Sigmoid colon (tissue), 7 donors: Measurements from ENCODE around the gene SLC25A5. TPM values are rescaled to one million over a fixed set of nuclear protein-coding genes. Genes with fewer than 3 reads are reported as not detected.
"Not testable (repeated sequence)": the region's sequence is repeated elsewhere in the genome, so short reads cannot be mapped to it uniquely, and the experiment has no call there.

Experiments used
- DNase-seq: peaks from one replicate; pipeline ENCODE4 v3.0.0-alpha.2; 2019
- H3K27ac ChIP-seq, 4 donors: fragments of 200-600 bp; sonication (generic); one replicate each; pipeline ENCODE4 v1.5.1; 2016 to 2019; ENCODE audit warnings: mild to moderate bottlenecking in 1 of 4
- H3K27me3 ChIP-seq, 3 donors: fragments of 200-600 bp; sonication (generic); one replicate each; pipeline ENCODE4 v1.5.1; 2019; ENCODE audit warnings: mild to moderate bottlenecking in 1 of 3
- H3K36me3 ChIP-seq, 4 donors: fragments of 200-600 bp; sonication (generic); one replicate each; pipeline ENCODE4 v1.5.1; 2016 to 2019
- H3K4me1 ChIP-seq, 4 donors: fragments of 200-600 bp; sonication (generic); one replicate each; pipeline ENCODE4 v1.5.1; 2017 to 2019
- H3K4me3 ChIP-seq, 4 donors: fragments of 200-600 bp; sonication (generic); one replicate each; pipeline ENCODE4 v1.5.1; 2017 to 2019; ENCODE audit warnings: mild to moderate bottlenecking in 2 of 4, moderate library complexity in 1 of 4
- H3K9me3 ChIP-seq, 4 donors: fragments of 200-600 bp in 3 of 4; sonication (generic) in 3 of 4; one replicate each; pipeline versions ENCODE4 v1.5.1 to v1.6.1; 2013 to 2019
- EP300 ChIP-seq, 4 donors: sonication (generic); formaldehyde crosslinking; IDR thresholded peaks; one replicate each; pipeline ENCODE4 v1.6.1; 2017; ENCODE audit warnings: antibody characterized with exemption in 4 of 4
- POLR2A ChIP-seq, 2 donors: fragments of 450-650 bp; IDR thresholded peaks; one replicate each; pipeline ENCODE4 v1.6.1; 2016; ENCODE audit warnings: antibody characterized with exemption in 2 of 2, mild to moderate bottlenecking in 2 of 2, moderate library complexity in 2 of 2
- POLR2AphosphoS5 ChIP-seq, 4 donors: sonication (generic); formaldehyde crosslinking; IDR thresholded peaks; one replicate each; pipeline ENCODE4 v1.6.1; 2017; ENCODE audit warnings: antibody characterized with exemption in 4 of 4
- WGBS, 2 donors: extraction: QIAGEN DNeasy Blood & Tissue Kit; methylation state at CpG; one replicate each; pipeline ENCODE4 v1.1.7; 2013; 5-methylcytosine and 5-hydroxymethylcytosine counted together
- intact Hi-C: fragments of 100-400 bp; cut with DNase I; formaldehyde crosslinking; loops from one replicate; pipeline ENCODE4 v1.15.1; 2023
- polyA plus RNA-seq, 3 donors: library from polyadenylated mRNA; stranded (reverse); fragments of 200-250 nt; gene quantifications; one replicate each; pipeline ENCODE4 v1.2.3, GENCODE V29; 2013
- total RNA-seq, 4 donors: library from RNA; depleted of rRNA; stranded (reverse); fragments of >200 nt; gene quantifications; one replicate each; pipeline ENCODE4 v1.1.0, GENCODE V29; 2016
- TF ChIP-seq, protein P1 (sequence below), 4 experiments: fragments of 450-650 bp in 3 of 4; fragments of 200-600 bp in 1 of 4; IDR thresholded peaks; one replicate each; pipeline ENCODE4 v1.5.1; 2016 to 2019; ENCODE audit warnings: antibody characterized with exemption in 4 of 4, mild to moderate bottlenecking in 3 of 4, moderate library complexity in 2 of 4
- donor health status: healthy with polysubstance abuse.
- donor health status: Bipolar disorder and iron deficiency.
- donor health status: healthy.

SLC25A5 gene
- total and polyA plus RNA-seq, 7 donors, result 269 to 2,420 (median 356) TPM

GRCh38 chrX:119502727-119503483, 34.7 kb downstream of the SLC25A5 start:
- H3K27ac ChIP-seq, result peak overlapping the region in 2 of 4 donors; percentile 23 to 31
- WGBS, 2 donors, result 11 to 42% methylated on average over 11 of the region's 11 CpGs
- DNase-seq, result peak; percentile 24

DNA sequence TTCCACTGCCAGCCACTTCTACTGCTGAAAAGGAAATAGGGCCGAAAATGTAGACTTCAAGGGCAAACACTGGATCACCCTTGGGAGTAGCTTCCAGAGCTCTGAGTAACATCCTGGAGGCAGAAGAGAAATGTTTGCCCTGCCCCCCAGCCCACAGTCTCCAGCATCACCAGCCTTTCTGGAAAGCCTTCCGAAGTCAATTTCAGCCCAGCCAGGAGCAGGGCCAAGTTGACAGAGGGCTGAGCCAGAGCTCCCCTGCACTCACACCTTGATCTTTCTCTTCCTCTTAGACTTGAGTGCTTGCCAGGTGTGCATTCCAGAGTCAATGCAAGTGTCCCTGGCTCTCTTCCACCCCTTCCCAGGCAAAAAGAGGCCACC, 35.2 kb downstream of the SLC25A5 start:
- intact Hi-C loops, result no loop called here
- Histone ChIP-seq H3K4me1 (peaks cover 0 to 9% (median 4%) of the 10 kb centered on the region in 4 donors), H3K27ac (peak overlapping the region in 2 of 4 donors; percentile 23 to 31), H3K27me3 (no peaks in the 10 kb centered on the region), H3K4me3 (no peak overlapping the region), H3K36me3 (no peaks in the 10 kb centered on the region), H3K9me3 (no peaks in the 10 kb centered on the region)
- DNase-seq, result peak; percentile 56
- no peak for TF ChIP-seq POLR2AphosphoS5 (IDR thresholded peaks at IDR 0.05)
- no peak for TF ChIP-seq POLR2A (IDR thresholded peaks at IDR 0.05)
- no peak for TF ChIP-seq EP300 (IDR thresholded peaks at IDR 0.05)
- TF ChIP-seq, protein P1, sequence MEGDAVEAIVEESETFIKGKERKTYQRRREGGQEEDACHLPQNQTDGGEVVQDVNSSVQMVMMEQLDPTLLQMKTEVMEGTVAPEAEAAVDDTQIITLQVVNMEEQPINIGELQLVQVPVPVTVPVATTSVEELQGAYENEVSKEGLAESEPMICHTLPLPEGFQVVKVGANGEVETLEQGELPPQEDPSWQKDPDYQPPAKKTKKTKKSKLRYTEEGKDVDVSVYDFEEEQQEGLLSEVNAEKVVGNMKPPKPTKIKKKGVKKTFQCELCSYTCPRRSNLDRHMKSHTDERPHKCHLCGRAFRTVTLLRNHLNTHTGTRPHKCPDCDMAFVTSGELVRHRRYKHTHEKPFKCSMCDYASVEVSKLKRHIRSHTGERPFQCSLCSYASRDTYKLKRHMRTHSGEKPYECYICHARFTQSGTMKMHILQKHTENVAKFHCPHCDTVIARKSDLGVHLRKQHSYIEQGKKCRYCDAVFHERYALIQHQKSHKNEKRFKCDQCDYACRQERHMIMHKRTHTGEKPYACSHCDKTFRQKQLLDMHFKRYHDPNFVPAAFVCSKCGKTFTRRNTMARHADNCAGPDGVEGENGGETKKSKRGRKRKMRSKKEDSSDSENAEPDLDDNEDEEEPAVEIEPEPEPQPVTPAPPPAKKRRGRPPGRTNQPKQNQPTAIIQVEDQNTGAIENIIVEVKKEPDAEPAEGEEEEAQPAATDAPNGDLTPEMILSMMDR (IDR thresholded peaks at IDR 0.05), result no peak
- 6 to 59% methylated on average over 2 of the region's 2 CpGs for WGBS, 2 donors

More at GRCh38 chrX:119502727-119503483, 34.7 kb downstream of the SLC25A5 start:
- TF ChIP-seq POLR2AphosphoS5 (IDR thresholded peaks at IDR 0.05), result no peak
- TF ChIP-seq EP300 (IDR thresholded peaks at IDR 0.05), result no peak
- no peak for TF ChIP-seq POLR2A (IDR thresholded peaks at IDR 0.05)
- TF ChIP-seq, protein P1 (IDR thresholded peaks at IDR 0.05), result no peak
- Histone ChIP-seq H3K4me1 (peaks cover 0 to 9% (median 4%) of the 10 kb centered on the region in 4 donors), H3K36me3 (no peaks in the 10 kb centered on the region), H3K4me3 (no peak overlapping the region), H3K27me3 (no peaks in the 10 kb centered on the region), H3K9me3 (no peaks in the 10 kb centered on the region)
- intact Hi-C loops, result no loop called here

DNA sequence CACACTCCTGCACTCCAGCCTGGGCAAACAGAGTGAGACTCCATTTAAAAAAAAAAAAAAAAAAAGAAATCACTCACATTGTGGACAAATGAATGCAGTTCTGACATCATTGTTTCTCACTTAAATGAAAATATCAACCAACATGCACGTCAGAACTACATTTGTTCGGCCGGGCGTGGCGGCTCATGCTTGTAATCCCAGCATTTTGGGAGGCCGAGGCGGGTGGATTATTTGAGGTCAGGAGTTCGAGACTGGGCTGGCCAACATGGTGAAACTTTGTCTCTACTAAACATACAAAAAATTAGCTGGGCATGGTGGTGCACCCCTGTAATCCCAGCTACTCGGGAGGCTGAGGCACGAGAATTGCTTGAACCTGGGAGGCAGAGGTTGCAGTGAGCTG, 36.9 kb downstream of the SLC25A5 start:
- H3K27ac ChIP-seq, intact Hi-C loops, H3K9me3 ChIP-seq, H3K27me3 ChIP-seq, H3K36me3 ChIP-seq, H3K4me3 ChIP-seq, H3K4me1 ChIP-seq: not testable (repeated sequence)
- 62 to 89% methylated on average over 10 of the region's 10 CpGs for WGBS, 2 donors
- peak; percentile 8 for DNase-seq

DNA sequence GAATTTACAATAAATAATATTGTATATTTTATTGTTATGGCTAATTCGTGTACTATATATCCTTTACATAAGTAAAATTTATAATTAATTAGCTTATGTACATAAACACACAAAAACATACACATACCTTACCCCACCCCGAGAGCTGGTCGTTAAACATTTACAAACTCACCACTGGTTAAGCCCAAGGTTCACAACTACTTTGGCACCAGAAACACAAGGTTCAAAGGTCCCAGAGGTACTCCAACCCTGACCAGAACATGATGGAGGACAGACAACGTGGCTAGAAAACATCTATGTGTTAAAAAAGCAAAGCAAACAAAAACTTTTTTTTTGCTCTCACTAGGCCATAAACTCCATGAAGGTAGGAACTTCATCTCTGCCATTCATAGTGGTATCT, 37.7 kb downstream of the SLC25A5 start:
- Histone ChIP-seq H3K36me3 (no peaks in the 10 kb centered on the region), H3K27me3 (no peaks in the 10 kb centered on the region), H3K4me1 (peaks cover 0 to 9% (median 4%) of the 10 kb centered on the region in 4 donors), H3K4me3 (no peak overlapping the region), H3K27ac (no peak overlapping the region), H3K9me3 (no peaks in the 10 kb centered on the region)
- WGBS, 2 donors, result 15 to 61% methylated on average over 4 of the region's 4 CpGs
- TF ChIP-seq EP300 (IDR thresholded peaks at IDR 0.05) (no peak), POLR2A (IDR thresholded peaks at IDR 0.05) (no peak), POLR2AphosphoS5 (IDR thresholded peaks at IDR 0.05) (no peak)
- TF ChIP-seq, protein P1 (IDR thresholded peaks at IDR 0.05), result no peak
- intact Hi-C loops, result no loop called here
- peak; percentile 5 for DNase-seq

- Histone ChIP-seq H3K27me3 (no peaks in the 10 kb centered on the region), H3K9me3 (no peaks in the 10 kb centered on the region), H3K4me3 (no peak overlapping the region), H3K36me3 (no peaks in the 10 kb centered on the region), H3K4me1 (peaks cover 0 to 9% (median 4%) of the 10 kb centered on the region in 4 donors), H3K27ac (no peak overlapping the region)
- intact Hi-C loops, result no loop called here
- DNase-seq, result peak; percentile 21
- TF ChIP-seq POLR2A (IDR thresholded peaks at IDR 0.05), result no peak
- TF ChIP-seq, protein P1 (IDR thresholded peaks at IDR 0.05), result no peak
- no peak for TF ChIP-seq EP300 (IDR thresholded peaks at IDR 0.05)
- no peak for TF ChIP-seq POLR2AphosphoS5 (IDR thresholded peaks at IDR 0.05)
- 76 to 87% methylated on average over 6 of the region's 6 CpGs for WGBS, 2 donors
These were observed 39.0 kb downstream of the SLC25A5 start for GRCh38 chrX:119507206-119507605.
